A172 (cell line): Measurements from ENCODE around the gene BCOR. TPM values are rescaled to one million over a fixed set of nuclear protein-coding genes. Genes with fewer than 3 reads are reported as not detected.

Source experiments
- DNase-seq: peaks from one replicate; pipeline ENCODE4 v3.0.0-alpha.2; 2015; ENCODE audit warnings: low spot score
- total RNA-seq: library from RNA; depleted of rRNA; stranded (reverse); fragments of >200 nt; shearing (Covaris generic); gene quantifications from 2 replicates; pipeline ENCODE4 v1.2.3, GENCODE V29; 2014

BCOR gene
- total RNA-seq, 1 experiment from 2014 or later = 20.5 TPM

DNA sequence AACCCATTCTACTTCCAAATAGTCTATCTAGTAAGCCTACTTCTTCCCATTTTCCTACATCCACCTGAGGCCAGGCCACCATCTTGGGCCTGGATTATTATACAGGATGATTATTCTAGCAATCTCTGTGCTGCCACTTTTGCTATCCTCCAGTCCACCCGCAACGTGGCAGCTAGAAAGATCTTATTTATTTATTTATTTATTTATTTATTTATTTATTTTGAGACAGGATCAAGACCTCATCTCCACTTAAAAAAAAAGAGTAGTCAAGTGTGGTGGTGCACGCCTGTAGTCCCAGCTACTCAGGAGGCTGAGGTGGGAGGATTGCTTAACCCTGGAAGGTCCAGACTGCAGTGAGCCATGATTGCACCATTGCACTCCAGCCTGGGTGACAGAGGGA lies 15.2 kb upstream of the BCOR start:
- no peak for DNase-seq

- no peak for DNase-seq
Measured at GRCh38 chrX:40111868-40112267, 14.1 kb upstream of the BCOR start.

DNA sequence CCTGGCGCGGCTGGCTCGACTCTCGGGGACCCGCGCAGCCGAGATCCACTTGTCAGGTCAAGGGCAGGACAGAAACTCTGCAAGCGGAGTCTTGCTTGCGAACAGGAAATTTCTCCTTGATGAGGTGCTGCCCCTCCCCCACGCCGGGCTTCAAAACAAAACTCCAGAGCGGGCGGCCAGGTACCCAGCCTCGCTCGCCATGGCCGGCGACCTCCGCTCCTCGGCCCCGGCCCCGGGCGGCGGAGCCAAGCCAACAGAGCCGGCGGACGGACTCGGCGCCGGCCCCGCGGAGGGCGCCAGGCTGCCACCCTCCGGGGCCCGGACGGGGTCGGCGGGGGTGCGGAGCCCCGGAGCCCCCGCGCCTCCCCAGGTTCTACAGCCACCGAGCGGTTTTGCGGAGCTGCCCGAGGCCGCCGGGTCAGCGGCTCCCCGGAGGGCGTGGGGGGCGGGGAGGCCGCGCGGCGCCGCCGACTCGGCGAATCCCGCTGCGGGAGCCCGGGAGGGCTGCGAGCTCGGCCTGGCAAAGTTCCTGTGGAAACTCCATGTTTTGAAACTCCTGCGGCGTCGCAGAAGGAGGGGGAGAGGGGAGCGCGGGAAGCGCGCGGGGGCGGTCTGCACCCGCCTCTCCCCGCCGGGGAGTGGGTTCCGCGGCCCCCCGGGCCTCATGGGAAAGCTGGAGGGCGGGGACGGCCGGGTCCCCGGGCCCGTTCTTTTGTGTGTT lies 11.7 kb upstream of the BCOR start:
- DNase-seq = no peak

DNA sequence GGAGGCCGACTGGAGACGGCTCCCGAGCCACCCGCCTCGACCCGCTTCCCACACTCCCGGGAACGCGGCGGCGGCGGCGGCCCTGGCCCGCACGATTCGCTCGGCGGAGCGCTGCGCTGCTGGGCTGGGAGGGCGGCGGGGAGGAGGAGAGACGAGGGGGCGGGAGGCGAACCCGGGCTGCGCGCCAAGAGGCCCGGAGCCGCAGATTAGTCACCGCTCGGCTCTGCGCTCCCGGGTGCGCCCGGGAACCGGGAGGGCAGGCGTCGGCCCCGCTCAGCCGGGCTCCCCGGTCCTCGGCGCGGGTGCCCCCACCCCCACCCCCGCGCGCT lies 11.2 kb upstream of the BCOR start:
- peak; percentile 62 for DNase-seq

DNA sequence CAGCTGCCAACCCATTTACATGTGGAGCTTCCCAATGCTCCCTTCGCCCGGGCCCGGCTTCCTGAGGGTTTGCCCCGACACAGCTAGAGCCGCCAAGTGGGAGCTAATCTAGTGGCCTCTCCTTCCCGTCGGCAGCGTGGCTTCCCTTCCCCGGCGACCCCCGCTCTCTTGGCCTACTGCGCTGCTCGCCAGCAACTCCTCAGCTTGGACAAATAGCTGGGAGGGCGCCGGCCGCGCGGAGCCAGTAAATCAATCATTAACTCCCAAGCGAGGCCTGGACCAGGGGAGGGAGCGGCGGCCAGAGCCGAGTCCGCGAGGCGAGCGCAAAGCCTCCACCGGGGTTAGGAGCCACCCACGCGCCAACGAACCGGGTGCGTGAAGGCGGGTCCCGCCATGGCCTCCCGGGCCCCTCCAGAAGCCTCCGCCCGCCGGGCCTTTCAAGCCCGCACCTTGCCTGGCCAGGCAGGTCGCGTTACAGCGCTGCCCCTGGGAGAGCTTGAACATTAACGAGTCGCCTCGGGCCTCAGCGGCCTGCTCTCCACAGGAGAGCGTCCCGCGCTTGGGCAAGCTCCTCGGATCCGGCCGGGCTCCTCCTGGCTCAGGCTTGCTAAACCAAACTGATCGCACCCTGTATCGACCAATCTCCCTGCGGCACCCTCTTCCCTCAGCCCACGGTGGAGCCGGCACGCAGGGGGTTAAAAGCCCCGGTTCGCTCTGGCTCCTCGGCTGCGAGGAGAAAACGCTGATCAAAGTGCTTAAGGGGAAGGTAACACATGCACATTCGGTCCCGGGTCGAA lies 10.6 kb upstream of the BCOR start:
- no peak for DNase-seq

- DNase-seq = no peak
Measured at GRCh38 chrX:40107291-40108161, 9.8 kb upstream of the BCOR start.

- DNase-seq = no peak
Measured at GRCh38 chrX:40106676-40107290, 9.0 kb upstream of the BCOR start.

GRCh38 chrX:40105835-40106675 lies 8.3 kb upstream of the BCOR start:
- DNase-seq = no peak

GRCh38 chrX:40104985-40105834 lies 7.5 kb upstream of the BCOR start:
- DNase-seq = no peak

DNA sequence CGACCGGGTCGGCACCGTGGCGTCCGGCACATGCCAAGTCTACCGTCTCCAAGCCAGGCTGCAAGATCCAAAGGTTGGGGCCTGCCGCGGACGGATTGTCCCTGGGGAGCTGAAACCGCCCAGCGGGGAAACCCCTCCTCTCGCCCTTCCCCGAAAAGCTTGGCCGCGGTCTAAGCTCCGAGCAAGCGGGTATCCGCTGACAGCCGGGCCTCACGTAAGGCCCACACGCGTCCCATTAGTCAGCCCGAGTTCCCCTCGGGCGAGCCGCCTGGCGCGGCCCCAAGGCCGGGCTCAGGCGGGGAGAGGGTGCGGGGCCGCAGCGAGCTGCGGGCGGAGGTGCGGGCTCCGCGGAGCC lies 6.8 kb upstream of the BCOR start:
- DNase-seq = no peak

GRCh38 chrX:40103565-40104323 lies 6.0 kb upstream of the BCOR start:
- DNase-seq = no peak

DNA sequence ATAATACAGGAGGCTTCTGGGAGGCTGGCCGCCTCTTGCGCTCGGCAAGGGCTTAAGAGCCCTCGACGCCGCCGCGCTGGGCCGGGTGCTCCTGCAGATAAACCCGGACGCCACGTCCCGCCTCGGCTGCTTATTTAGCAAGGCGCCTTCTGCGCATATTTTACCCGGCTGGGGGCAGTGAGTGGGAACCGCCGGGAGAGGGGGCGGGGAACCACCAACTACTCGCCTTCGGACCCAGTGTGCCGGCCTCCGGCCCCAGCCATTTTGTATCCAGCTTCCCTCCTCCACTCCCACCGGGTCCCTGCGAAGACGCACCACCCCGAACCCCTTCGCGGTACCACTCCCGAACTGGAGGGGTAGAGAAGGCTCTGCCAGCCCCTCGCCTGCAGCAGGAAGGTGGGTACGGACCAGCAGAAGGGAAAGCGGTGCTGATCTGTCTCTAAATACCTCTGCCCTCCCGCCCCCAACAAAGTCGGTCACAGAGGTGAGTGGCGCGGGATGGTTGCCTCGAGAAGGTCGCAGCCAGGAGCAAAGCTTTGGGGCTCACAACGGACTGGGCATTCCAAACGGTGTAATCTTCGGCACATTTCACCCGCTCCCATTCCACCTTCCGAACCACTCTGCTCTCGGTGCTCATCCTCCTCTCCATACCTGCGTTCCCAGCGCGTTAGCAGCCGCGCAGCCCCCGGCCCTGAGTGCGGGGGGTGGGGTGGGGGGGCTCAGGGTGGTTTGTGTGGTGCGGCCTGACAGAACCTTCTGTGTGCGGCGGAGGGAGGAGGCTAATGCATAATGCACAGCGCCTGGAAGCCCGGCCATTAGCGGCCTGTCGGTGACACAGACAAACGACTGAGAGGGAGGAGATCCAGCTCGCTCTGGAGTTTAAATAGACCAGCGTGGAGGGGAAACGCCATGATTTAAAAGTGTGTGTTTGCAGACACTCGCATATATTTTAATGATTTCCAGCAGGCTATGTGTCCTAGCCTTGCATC lies 4.9 kb upstream of the BCOR start:
- DNase-seq = no peak

DNA sequence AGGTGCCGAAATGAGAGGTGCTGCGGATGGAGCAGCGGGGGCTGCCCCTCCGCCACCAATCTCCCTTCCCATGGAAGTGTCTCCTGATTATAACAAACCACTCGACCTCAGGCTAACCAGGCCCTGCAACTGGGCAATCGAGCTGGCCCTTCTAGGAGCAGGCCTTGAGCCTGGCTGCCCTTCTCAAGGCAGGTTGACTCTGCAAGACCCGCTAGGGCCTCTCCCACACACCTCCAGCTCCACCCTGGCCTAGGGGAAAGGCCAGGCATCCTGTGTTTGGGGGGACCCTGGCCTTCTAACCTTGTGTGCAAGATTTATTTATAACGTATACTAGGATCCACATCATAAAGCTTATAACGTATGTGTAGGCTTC lies 3.7 kb upstream of the BCOR start:
- no peak for DNase-seq

DNA sequence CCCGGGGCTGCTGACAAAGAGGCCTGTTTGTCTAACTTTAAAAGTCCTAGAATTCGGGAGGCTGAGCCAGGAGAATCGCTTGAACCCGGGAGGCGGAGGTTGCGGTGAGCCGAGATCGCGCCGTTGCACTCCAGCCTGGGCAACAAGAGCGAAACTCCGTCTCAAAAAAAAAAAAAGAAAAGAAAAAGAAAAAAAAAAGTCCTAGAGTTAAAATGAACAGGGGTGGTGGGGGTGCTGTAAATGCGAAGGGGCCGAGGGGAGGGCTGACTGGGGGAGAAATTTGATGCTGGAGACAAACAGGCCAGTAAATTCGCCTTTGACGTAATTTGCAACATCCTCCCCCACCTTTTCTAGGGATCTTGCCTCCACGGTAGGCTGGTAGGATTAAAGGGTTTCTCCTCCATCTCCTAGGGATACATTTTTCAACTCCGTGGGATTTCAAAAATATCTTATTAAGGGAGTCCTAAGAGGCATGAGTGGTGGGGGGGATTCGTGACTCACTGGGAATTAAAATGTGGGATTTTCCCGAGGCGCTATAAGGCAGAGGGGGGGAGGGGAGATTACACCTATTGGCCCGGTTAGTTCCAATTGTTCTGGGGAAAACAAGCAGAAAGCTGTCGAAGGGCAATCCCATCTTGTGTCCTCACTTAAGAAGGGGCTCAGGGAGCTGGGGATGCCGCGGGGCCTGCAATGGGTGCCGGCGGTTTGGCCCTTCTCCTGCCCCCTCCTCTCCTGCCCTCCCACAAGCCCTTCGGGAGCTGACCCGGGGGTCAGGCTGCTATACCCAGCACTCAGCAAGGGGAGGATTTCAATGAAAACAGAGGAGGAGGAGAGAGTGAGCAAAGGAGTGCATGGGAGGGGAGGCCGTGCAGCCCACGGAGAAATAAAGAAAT lies 3.0 kb upstream of the BCOR start:
- no peak for DNase-seq

- DNase-seq = no peak
Measured at GRCh38 chrX:40100141-40100536, 2.4 kb upstream of the BCOR start.

DNA sequence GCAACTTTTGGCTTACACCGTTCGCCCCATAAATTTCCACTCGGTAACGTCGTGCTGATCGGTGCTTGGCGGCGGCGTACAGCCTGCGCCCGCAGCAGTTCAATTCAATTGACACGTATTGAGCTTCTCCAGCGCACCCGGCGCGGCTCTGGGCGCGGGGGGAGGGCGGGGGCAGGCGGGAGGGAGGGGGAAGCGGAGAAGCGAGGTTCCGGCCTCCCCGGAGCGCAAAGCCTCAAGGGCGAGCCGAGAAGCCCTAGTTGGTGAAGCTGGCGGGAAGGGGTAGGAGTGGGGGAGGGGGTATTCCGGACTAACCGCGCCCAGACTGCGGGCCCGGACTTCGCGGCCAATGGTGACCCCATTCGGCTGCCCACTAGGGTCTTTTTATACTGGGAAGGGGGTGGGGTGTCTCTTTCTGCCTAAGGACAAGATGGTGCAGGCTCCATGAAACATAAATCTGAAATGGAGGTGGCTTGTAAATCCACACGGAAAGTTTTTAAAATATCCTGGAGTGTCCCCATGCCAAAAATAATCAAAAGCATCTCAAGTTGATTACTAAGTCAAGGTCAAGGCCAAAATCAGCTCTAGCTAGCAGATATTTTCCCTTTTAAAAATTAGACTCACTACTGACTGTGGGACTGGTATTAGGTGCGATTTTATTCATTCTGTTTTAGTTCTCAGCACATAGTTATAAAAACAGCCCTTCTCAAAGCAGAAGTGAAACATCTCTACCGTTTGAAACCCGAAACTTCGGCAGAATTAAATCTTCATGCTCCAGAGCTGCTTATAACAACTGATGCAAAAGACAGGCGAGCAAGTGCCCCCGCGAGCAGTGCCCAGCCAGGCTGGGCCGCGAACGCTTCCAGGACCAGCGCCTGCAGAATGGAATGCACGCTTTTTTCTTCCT lies 1.5 kb upstream of the BCOR start:
- no peak for DNase-seq
